GM06990 (cell line): ENCODE measurements around the gene AMY1A.
"Not testable (repeated sequence)": the region's sequence is repeated elsewhere in the genome, so short reads cannot be mapped to it uniquely, and the experiment has no call there.

ENCODE experiments used
- DNase-seq: peaks from one replicate; pipeline ENCODE4 v3.0.0-alpha.2; 2011; ENCODE audit not compliant: insufficient read length; ENCODE audit errors: extremely low read depth
- H3K27me3 ChIP-seq: replicated peaks from 2 replicates; pipeline ENCODE4 v1.6.0; 2011; ENCODE audit warnings: low read length; ENCODE audit not compliant: control insufficient read depth, insufficient read depth
- H3K36me3 ChIP-seq: 2 replicates; pipeline ENCODE4 v1.5.1; 2011; ENCODE audit warnings: low read length; ENCODE audit not compliant: control insufficient read depth, insufficient read depth
- H3K4me3 ChIP-seq: replicated peaks from 2 replicates; pipeline ENCODE4 v1.5.1; 2011; ENCODE audit warnings: low read depth, mild to moderate bottlenecking, control low read depth, low read length
- CTCF ChIP-seq: IDR thresholded peaks from 2 replicates; pipeline ENCODE4 v1.5.1; 2011; ENCODE audit warnings: low read length, control low read depth, mild to moderate bottlenecking, inconsistent platforms; ENCODE audit not compliant: insufficient read depth, poor library complexity, severe bottlenecking

The AMY1A gene

GRCh38 chr1:103655460-103655859 lies at the start of gene AMY1A:
AMY1A (plus strand) TSS chr1:103655760; CDS start chr1:103656331, 571 bp downstream.
- not testable (repeated sequence) for DNase-seq, H3K4me3 ChIP-seq, H3K36me3 ChIP-seq, H3K27me3 ChIP-seq

- DNase-seq = no peak
- TF ChIP-seq CTCF = no peak
- H3K4me3 ChIP-seq = no peak overlapping the region
- H3K27me3 ChIP-seq = no peaks in the 10 kb centered on the region
- no peaks in the 10 kb centered on the region for H3K36me3 ChIP-seq
These were observed 39.2 kb upstream of the AMY1A start for GRCh38 chr1:103616362-103616761.

- not testable (repeated sequence) for H3K36me3 ChIP-seq, H3K4me3 ChIP-seq, DNase-seq, H3K27me3 ChIP-seq
These were observed 38.5 kb upstream of the AMY1A start, which contains the start of gene AMY2A for GRCh38 chr1:103616994-103617477. AMY2A (plus strand) TSS chr1:103617427; CDS start chr1:103617441, 14 bp downstream.

GRCh38 chr1:103627436-103627835 lies 28.1 kb upstream of the AMY1A start:
- not testable (repeated sequence) for H3K36me3 ChIP-seq, DNase-seq, H3K27me3 ChIP-seq, H3K4me3 ChIP-seq

- not testable (repeated sequence) for H3K36me3 ChIP-seq, H3K27me3 ChIP-seq, H3K4me3 ChIP-seq, DNase-seq
These were observed 14.4 kb upstream of the AMY1A start for GRCh38 chr1:103641194-103641593.

- H3K36me3 ChIP-seq, H3K27me3 ChIP-seq, H3K4me3 ChIP-seq: not testable (repeated sequence)
These were observed 11.7 kb upstream of the AMY1A start for GRCh38 chr1:103643908-103644307.

GRCh38 chr1:103650305-103650704 lies 5.3 kb upstream of the AMY1A start:
- H3K27me3 ChIP-seq, H3K36me3 ChIP-seq, H3K4me3 ChIP-seq, DNase-seq: not testable (repeated sequence)

More at GRCh38 chr1:103643908-103644307, 11.7 kb upstream of the AMY1A start:
- DNase-seq = not testable (repeated sequence)

- not testable (repeated sequence) for DNase-seq, H3K36me3 ChIP-seq, H3K27me3 ChIP-seq, H3K4me3 ChIP-seq
These were observed 4.7 kb upstream of the AMY1A start for GRCh38 chr1:103650889-103651288.

- not testable (repeated sequence) for DNase-seq, H3K27me3 ChIP-seq, H3K36me3 ChIP-seq, H3K4me3 ChIP-seq
These were observed 1.4 kb upstream of the AMY1A start for GRCh38 chr1:103654133-103654532.

- not testable (repeated sequence) for H3K36me3 ChIP-seq, H3K4me3 ChIP-seq, DNase-seq, H3K27me3 ChIP-seq
These were observed 20.8 kb downstream of the AMY1A start for GRCh38 chr1:103676335-103676734.

GRCh38 chr1:103696110-103696509 lies 40.5 kb downstream of the AMY1A start, which contains the start of gene AMY1B:
AMY1B (minus strand) TSS chr1:103696210; CDS start chr1:103695639, 571 bp downstream.
- H3K4me3 ChIP-seq, H3K36me3 ChIP-seq, H3K27me3 ChIP-seq, DNase-seq: not testable (repeated sequence)

GRCh38 chr1:103697430-103697829 lies 41.9 kb downstream of the AMY1A start:
- DNase-seq, H3K27me3 ChIP-seq, H3K4me3 ChIP-seq, H3K36me3 ChIP-seq: not testable (repeated sequence)

GRCh38 chr1:103700669-103701068 lies 45.1 kb downstream of the AMY1A start:
- not testable (repeated sequence) for DNase-seq, H3K36me3 ChIP-seq

GRCh38 chr1:103701256-103701655 lies 45.7 kb downstream of the AMY1A start:
- not testable (repeated sequence) for H3K27me3 ChIP-seq, DNase-seq, H3K36me3 ChIP-seq, H3K4me3 ChIP-seq

More at GRCh38 chr1:103700669-103701068, 45.1 kb downstream of the AMY1A start:
- H3K4me3 ChIP-seq, H3K27me3 ChIP-seq: not testable (repeated sequence)
